Neural progenitor cell (in vitro differentiated cells): ENCODE measurements around the gene BIRC7. TPM values are rescaled to one million over a fixed set of nuclear protein-coding genes. Genes with fewer than 3 reads are reported as not detected.

Source experiments
- DNase-seq: peaks from one replicate; pipeline ENCODE4 v3.0.0-alpha.2; 2016; ENCODE audit warnings: low spot score
- H2AFZ ChIP-seq: fragments of 200-600 bp; sonication (generic); replicated peaks from 2 replicates; pipeline ENCODE4 v1.6.1; 2016; ENCODE audit warnings: antibody characterized with exemption
- H3F3A ChIP-seq: fragments of 200-600 bp; sonication (generic); 2 replicates; pipeline ENCODE4 v1.6.1; 2016; ENCODE audit warnings: antibody characterized with exemption, low read depth
- H3K27ac ChIP-seq: fragments of 200-600 bp; sonication (generic); 2 replicates; pipeline ENCODE4 v1.5.1; 2016; ENCODE audit warnings: mild to moderate bottlenecking
- H3K27me3 ChIP-seq: fragments of 200-600 bp; sonication (generic); 2 replicates; pipeline ENCODE4 v1.6.1; 2016; ENCODE audit warnings: mild to moderate bottlenecking, moderate library complexity
- H3K36me3 ChIP-seq: fragments of 200-600 bp; sonication (generic); 2 replicates; pipeline ENCODE4 v1.5.1; 2016
- H3K4me1 ChIP-seq: fragments of 200-600 bp; sonication (generic); 2 replicates; pipeline ENCODE4 v1.6.1; 2016; ENCODE audit warnings: mixed run types
- H3K4me2 ChIP-seq: fragments of 200-600 bp; sonication (generic); 2 replicates; pipeline ENCODE4 v1.6.1; 2016
- H3K4me3 ChIP-seq: fragments of 200-600 bp; sonication (generic); 2 replicates; pipeline ENCODE4 v1.5.1; 2016
- H3K79me2 ChIP-seq: fragments of 200-600 bp; sonication (generic); 2 replicates; pipeline ENCODE4 v1.6.1; 2016; ENCODE audit warnings: low read depth
- H3K9ac ChIP-seq: fragments of 200-600 bp; sonication (generic); 2 replicates; pipeline ENCODE4 v1.6.1; 2016
- H3K9me3 ChIP-seq: fragments of 200-600 bp; sonication (generic); 2 replicates; pipeline ENCODE4 v1.5.1; 2016; ENCODE audit warnings: low read depth
- H4K20me1 ChIP-seq: fragments of 200-600 bp; sonication (generic); 2 replicates; pipeline ENCODE4 v1.6.1; 2016; ENCODE audit warnings: low read depth
- H3K27ac Mint-ChIP-seq: 3 replicates; pipeline ENCODE4 v1.8.0; 2021; ENCODE audit warnings: mixed read lengths
- H3K27me3 Mint-ChIP-seq: 2 replicates; pipeline ENCODE4 v1.8.0; 2022; ENCODE audit warnings: low read depth, mild to moderate bottlenecking, inconsistent platforms, moderate library complexity, mixed read lengths; ENCODE audit not compliant: insufficient read depth
- H3K36me3 Mint-ChIP-seq: 3 replicates; pipeline ENCODE4 v1.8.0; 2021; ENCODE audit warnings: mixed read lengths
- H3K4me1 Mint-ChIP-seq: 3 replicates; pipeline ENCODE4 v1.8.0; 2021; ENCODE audit warnings: mixed read lengths
- H3K4me3 Mint-ChIP-seq: 3 replicates; pipeline ENCODE4 v1.8.0; 2021; ENCODE audit warnings: mild to moderate bottlenecking, moderate library complexity, mixed read lengths
- H3K9me3 Mint-ChIP-seq: 3 replicates; pipeline ENCODE4 v1.8.0; 2020; ENCODE audit warnings: mixed read lengths
- CTCF ChIP-seq: fragments of 200-600 bp; sonication (generic); IDR thresholded peaks from 2 replicates; pipeline ENCODE4 v1.5.1; 2017; ENCODE audit warnings: antibody characterized with exemption, mild to moderate bottlenecking
- EZH2 ChIP-seq: fragments of 200-600 bp; sonication (generic); IDR thresholded peaks from 2 replicates; pipeline ENCODE4 v1.6.1; 2017; ENCODE audit warnings: antibody characterized with exemption, mild to moderate bottlenecking, moderate library complexity
- EZH2phosphoT487 ChIP-seq: fragments of 200-600 bp; sonication (generic); IDR thresholded peaks from 2 replicates; pipeline ENCODE4 v1.6.1; 2017; ENCODE audit warnings: antibody characterized with exemption
- total RNA-seq: library from RNA; depleted of rRNA; stranded (reverse); fragments of >200 nt; gene quantifications from 2 replicates; pipeline ENCODE4 v1.2.3, GENCODE V29; 2015; ENCODE audit warnings: low replicate concordance

BIRC7 gene
- total RNA-seq, 1 donor from 2014 or later = not detected

GRCh38 chr20:63222541-63222940 lies 13.2 kb upstream of the BIRC7 start:
- Histone ChIP-seq H2AFZ (no peak overlapping the region), H3K9ac (no peak overlapping the region), H3F3A (peaks cover 12% of the 10 kb centered on the region), H4K20me1 (no peaks in the 10 kb centered on the region), H3K4me1 (peaks cover 11% of the 10 kb centered on the region), H3K27me3 (peaks cover 7% of the 10 kb centered on the region), H3K9me3 (no peaks in the 10 kb centered on the region), H3K4me3 (no peak overlapping the region), H3K4me2 (no peak overlapping the region), H3K27ac (no peak overlapping the region), H3K36me3 (no peaks in the 10 kb centered on the region), H3K79me2 (no peaks in the 10 kb centered on the region)
- TF ChIP-seq EZH2 = no peak
- TF ChIP-seq EZH2phosphoT487 = no peak
- no peak for TF ChIP-seq CTCF
- Mint-ChIP-seq H3K27ac (no peak overlapping the region), H3K4me3 (no peak overlapping the region), H3K36me3 (no peaks in the 10 kb centered on the region), H3K27me3 (peaks cover 25% of the 10 kb centered on the region), H3K9me3 (no peaks in the 10 kb centered on the region), H3K4me1 (peaks cover 30% of the 10 kb centered on the region)
- no peak for DNase-seq

- no peak overlapping the region for H2AFZ ChIP-seq
- peaks cover 7% of the 10 kb centered on the region for H3K27me3 ChIP-seq
- Mint-ChIP-seq H3K27ac (peak overlapping the region; percentile 94), H3K4me1 (peaks cover 30% of the 10 kb centered on the region), H3K36me3 (no peaks in the 10 kb centered on the region), H3K9me3 (no peaks in the 10 kb centered on the region), H3K27me3 (peaks cover 25% of the 10 kb centered on the region), H3K4me3 (peak overlapping the region; percentile 27)
- peak; percentile 76 for DNase-seq
- no peaks in the 10 kb centered on the region for H3K36me3 ChIP-seq
- no peak overlapping the region for H3K9ac ChIP-seq
- no peak overlapping the region for H3K27ac ChIP-seq
- no peak overlapping the region for H3K4me3 ChIP-seq
- H4K20me1 ChIP-seq = no peaks in the 10 kb centered on the region
- H3F3A ChIP-seq = peaks cover 12% of the 10 kb centered on the region
- peaks cover 11% of the 10 kb centered on the region for H3K4me1 ChIP-seq
- H3K4me2 ChIP-seq = no peak overlapping the region
- H3K79me2 ChIP-seq = no peaks in the 10 kb centered on the region
- TF ChIP-seq EZH2 (no peak), CTCF (peak; percentile 87), EZH2phosphoT487 (no peak)
- H3K9me3 ChIP-seq = no peaks in the 10 kb centered on the region
Measured at GRCh38 chr20:63223121-63223825, 12.4 kb upstream of the BIRC7 start.

- Mint-ChIP-seq H3K27me3 (peaks cover 25% of the 10 kb centered on the region), H3K36me3 (no peaks in the 10 kb centered on the region), H3K27ac (peak overlapping the region; percentile 94), H3K4me3 (peak overlapping the region; percentile 27), H3K9me3 (no peaks in the 10 kb centered on the region), H3K4me1 (peaks cover 34% of the 10 kb centered on the region)
- no peaks in the 10 kb centered on the region for H3K79me2 ChIP-seq
- no peak overlapping the region for H3K27ac ChIP-seq
- no peak overlapping the region for H3K9ac ChIP-seq
- no peak overlapping the region for H3K4me3 ChIP-seq
- TF ChIP-seq CTCF (no peak), EZH2 (no peak), EZH2phosphoT487 (no peak)
- peaks cover 15% of the 10 kb centered on the region for H3F3A ChIP-seq
- H3K4me1 ChIP-seq = peaks cover 12% of the 10 kb centered on the region
- DNase-seq = no peak
- H3K4me2 ChIP-seq = no peak overlapping the region
- H3K27me3 ChIP-seq = peaks cover 7% of the 10 kb centered on the region
- H4K20me1 ChIP-seq = no peaks in the 10 kb centered on the region
- H3K9me3 ChIP-seq = no peaks in the 10 kb centered on the region
- H3K36me3 ChIP-seq = no peaks in the 10 kb centered on the region
- H2AFZ ChIP-seq = no peak overlapping the region
Measured at GRCh38 chr20:63223826-63224207, 11.9 kb upstream of the BIRC7 start.
